Fibroblast of skin of back (primary cell): Measurements from ENCODE around the gene HAUS3. TPM values are rescaled to one million over a fixed set of nuclear protein-coding genes. Genes with fewer than 3 reads are reported as not detected.

Source experiments
- DNase-seq: peaks from one replicate; pipeline ENCODE4 v3.0.0-alpha.2; 2013
- polyA plus RNA-seq, 2 experiments: library from polyadenylated mRNA; unstranded; fragments of 120-200 nt; gene quantifications; one replicate each; pipeline ENCODE4 v1.2.1, GENCODE V29; 2013; ENCODE audit not compliant: insufficient read length in 2 of 2

HAUS3 gene, protein sequence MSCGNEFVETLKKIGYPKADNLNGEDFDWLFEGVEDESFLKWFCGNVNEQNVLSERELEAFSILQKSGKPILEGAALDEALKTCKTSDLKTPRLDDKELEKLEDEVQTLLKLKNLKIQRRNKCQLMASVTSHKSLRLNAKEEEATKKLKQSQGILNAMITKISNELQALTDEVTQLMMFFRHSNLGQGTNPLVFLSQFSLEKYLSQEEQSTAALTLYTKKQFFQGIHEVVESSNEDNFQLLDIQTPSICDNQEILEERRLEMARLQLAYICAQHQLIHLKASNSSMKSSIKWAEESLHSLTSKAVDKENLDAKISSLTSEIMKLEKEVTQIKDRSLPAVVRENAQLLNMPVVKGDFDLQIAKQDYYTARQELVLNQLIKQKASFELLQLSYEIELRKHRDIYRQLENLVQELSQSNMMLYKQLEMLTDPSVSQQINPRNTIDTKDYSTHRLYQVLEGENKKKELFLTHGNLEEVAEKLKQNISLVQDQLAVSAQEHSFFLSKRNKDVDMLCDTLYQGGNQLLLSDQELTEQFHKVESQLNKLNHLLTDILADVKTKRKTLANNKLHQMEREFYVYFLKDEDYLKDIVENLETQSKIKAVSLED
- polyA plus RNA-seq (2013, experiment 1 of 2; ENCODE audit: insufficient read length) = 11.9 TPM
- polyA plus RNA-seq (2013, experiment 2 of 2; ENCODE audit: insufficient read length) = 6.8 TPM

GRCh38 chr4:2241410-2242353, at the start of gene HAUS3, which contains the start of gene POLN:
Gene HAUS3 (minus strand): TSS chr4:2242121. CDS start chr4:2240946, 1,175 bp downstream.
Gene POLN (minus strand): TSS chr4:2242121. CDS start chr4:2229231, 12,890 bp downstream.
- peak; percentile 96 for DNase-seq

DNA sequence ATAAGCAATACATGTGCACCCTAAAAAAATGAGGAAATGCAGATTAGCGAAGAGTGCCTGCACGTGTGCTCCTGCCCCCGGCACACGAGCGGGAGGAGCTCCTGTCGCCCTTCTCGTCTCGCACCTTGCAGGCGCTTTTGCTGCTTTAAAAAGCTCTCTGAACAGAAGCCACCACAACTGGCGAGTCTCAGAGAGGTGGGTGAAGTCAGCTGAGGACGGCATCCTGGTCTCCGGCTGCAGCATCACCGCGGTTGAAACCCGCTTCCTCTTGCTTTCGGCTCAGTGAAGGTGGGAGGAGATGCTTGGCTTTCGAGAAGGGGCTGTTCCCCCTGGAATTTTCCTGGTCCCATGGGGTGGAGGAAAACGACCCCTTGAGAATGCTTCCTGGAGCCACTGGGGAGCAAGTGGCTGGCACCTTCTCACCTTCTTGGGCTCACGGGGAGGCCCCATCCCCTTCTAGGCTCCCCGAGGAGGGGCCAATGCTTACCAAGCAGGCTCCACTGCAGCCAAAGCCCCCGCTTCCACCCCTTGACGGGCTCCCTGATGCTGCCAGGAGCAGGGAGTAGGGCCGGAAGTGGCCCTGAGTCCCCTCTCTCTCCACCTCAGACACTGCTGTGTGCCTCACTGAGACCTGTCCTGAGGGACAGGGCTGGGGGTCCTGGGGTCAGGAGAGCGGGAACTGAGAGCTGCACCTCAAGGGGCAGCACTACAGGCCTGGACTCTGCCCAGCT, 49.2 kb upstream of the HAUS3 start:
- no peak for DNase-seq

DNA sequence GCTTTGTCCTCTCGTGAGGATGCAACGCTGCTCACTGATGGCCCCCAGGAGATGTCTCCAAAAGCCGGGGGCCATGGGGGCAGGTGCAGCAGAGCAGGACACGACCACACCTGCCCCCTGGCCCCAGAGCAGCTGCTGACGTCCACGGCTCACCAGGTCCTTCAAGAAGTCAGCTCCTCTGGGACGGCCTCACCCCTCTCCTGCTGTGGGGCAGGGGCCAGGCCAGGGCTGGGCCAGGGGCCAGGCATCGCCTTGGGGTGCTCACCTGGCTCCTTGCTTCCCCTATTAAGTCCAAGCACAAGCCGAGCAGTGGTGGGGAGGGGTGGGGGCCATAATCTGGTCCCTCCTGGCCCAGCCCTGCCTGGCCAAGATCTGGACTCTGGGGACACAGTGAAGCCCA, 48.6 kb upstream of the HAUS3 start:
- no peak for DNase-seq

DNA sequence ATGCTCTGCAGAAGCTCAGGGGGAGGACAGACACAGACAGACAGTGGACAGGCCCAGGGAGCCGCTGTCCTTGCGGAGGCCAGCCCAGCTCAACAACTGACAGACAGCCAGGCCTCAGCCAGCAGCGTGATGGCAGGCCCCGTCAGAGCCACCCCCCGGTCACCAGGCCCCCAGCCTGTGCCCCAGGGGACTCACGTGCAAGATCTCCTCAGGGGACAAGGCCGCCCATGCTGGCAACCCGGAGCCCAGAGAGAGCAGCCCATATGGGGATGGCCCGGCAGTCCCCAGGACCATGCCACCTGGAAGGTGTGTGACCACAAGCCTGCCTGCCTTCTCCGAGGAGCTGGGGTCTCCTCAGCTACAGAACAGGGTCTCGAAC, 48.0 kb upstream of the HAUS3 start:
- no peak for DNase-seq

- DNase-seq = no peak
These were observed 47.5 kb upstream of the HAUS3 start for GRCh38 chr4:2289311-2289954.

GRCh38 chr4:2288051-2288541, 46.2 kb upstream of the HAUS3 start:
- DNase-seq = no peak

- DNase-seq = no peak
These were observed 45.6 kb upstream of the HAUS3 start for GRCh38 chr4:2287594-2287915.

DNA sequence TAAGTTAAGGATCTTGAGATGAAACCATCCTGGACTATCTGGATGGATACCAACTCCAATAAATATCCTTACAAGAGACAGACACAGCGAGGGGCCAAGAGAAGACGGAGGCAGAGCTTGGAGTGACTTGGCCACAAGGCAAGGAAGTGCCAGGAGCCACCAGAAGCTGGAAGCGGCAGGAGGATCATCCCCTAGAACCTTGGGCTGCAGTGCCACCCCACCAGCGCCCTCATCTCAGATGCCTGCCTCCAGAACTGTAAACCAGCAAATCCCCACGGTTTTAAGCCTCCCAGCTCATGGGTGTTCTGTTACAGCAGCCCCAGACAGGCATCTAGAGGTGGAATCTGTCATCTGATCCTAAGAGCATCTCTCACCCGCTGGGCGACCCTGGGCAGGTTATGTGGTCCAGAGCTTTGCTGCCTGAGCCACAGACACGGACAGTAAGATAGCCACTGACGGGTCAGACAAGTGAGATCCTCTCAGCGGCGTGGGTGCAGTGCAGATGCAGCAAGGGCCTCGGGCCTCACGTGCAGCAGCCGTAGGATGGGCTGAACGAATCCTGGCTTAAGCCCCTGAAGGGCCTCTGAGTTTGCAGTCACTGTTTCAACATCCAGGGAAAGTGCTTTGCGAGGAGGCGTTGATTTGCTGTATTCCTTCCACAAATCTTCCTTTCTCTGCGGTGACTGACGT, 45.1 kb upstream of the HAUS3 start:
- no peak for DNase-seq

DNA sequence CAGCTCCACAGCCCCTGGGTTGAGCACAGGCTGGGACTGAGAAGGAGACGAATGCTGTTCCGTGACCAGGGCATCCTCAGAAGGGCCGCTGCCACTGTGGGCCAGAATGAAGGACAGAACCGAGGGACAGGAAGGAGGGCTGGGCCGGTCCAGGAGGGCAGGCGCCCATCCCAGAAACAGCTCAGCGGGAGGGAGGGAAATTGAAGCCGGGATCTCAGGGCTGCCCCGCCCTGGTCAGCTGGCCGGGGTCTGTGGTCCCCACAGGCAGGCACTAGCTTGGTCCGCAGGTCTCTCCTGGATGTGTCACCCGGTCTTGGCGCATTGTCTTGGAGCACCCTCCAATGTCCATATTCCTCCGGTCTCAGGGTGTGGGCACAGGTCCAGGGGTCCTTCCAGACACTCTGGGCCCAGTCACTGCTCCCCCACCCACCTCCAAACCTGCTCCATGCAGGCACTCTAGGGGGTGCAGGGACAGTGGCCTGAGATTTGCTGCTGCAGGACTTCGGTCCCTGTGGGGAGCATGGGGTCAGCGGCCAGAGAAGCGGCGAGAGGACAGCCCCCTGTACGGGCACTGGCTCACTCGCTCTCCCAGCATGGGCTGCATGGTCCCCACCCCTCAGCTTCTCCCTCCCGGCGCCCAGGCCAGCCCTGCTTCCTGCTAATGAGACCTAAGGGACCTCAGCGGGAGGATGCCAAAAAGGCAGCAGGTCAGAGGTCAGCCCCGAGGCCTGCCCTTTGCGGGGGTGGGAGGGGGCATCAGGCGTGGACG, 43.9 kb upstream of the HAUS3 start:
- no peak for DNase-seq

DNA sequence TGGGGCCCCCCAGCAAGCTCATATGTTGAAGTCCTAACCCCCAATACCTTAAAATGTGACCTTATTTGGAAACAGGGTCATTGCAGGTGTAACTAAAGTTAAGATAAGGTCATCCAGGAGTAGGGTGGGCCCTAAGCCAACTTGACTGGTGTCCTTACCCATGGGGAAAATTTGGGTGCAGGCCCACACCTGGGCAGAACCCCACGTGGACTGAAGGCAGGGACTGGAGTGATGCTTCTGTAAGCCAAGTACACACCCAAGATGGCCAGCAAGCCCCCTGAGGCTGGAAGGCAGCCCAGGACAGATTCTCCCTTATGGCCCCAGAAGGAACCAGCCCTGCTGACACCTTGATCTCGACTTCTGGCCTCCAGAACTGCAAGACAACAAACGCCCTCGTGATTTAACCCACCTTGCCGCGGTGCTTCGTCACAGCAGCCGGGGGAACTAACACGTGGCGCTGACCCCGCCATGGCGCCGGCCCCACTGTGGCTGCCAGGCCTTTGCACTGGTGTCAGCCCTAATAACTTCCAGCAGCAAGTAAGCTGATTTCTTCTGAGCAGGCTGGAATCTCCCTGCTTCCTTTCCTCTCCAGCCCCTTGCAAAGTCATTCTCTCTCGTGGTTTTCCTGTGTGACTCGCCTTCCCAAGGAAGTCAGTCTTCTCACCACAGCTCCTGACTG, 43.2 kb upstream of the HAUS3 start:
- peak; percentile 71 for DNase-seq

DNA sequence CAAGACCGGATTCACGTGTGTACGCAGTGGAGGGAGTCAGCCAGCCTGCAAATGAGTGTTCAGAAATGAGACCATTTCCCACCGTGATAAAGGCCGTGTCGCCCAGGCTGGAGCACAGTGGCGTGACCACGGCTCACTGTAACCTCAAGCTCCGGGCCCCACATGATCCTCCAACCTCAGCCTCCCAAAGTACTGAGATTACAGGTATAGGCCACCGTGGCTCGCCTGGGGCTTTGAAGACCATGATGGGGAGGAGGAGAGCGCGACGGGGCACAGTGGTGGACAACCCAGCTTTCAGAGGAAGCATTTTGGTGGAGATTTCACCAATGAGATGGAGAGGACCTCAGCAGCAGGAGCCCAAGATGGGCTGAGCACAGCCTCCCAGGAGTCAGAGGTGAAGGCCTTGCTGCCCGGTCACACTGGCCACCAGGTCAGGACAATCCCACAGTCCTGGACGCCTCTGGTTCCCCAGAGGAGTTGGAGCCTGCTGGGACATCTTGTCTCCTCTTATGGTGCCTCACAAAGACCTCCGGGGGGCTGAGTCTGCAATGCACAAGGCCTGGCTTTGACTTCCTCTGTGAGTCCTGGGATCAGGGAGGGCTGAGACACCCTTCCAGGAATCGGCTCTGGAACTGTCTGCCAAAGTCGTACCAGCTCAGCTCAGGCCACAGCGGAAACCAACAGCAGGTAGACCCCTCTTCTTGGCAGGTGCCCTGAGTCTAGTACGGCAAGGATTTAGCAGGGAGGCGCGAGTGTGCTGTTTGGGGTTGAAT, 42.4 kb upstream of the HAUS3 start:
- DNase-seq = no peak

GRCh38 chr4:2283199-2283711, 41.3 kb upstream of the HAUS3 start:
- no peak for DNase-seq

GRCh38 chr4:2281575-2282343, 39.8 kb upstream of the HAUS3 start:
- DNase-seq = no peak

GRCh38 chr4:2280531-2281300, 38.8 kb upstream of the HAUS3 start:
- DNase-seq = no peak

GRCh38 chr4:2277956-2278355, 36.0 kb upstream of the HAUS3 start:
- DNase-seq = no peak

DNA sequence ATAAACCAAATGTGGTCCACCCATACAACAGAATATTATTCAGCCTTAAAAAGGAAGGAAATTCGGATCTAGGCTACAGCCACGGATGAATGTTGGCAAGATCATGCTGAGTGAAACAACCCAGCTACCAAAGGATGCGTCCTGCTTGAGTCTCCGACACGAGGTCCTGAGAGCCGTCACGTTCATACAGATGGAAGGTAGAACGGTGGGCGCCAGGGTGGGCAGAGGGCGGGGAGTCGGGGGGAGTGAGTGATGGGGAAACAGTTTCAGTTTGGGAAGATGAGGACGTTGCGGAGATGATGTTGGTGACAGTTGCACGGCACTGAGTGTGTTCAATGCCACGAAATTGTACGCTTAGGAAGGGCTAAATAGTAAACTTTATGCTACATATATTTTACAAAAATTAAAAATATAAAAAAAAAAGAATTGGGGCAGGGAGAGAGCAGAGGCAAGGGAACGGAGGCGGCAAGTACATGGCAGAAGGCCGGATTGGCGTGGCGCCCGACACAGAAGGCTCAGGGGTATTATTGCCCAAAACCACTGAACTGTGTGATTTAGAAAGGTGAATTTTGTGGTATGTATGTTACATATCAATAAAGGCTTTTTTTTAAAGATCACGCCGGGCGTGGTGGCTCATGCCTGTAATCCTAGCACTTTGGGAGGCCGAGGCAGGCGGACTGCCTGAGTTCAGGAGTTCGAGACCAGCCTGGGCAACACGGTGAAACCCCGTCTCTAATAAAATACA, 34.8 kb upstream of the HAUS3 start:
- DNase-seq = no peak
